Keratinocyte (primary cell): ENCODE data around the gene PRKAG1.

Source experiments
- EZH2 ChIP-seq: IDR thresholded peaks from one replicate; pipeline ENCODE4 v1.6.1; 2012; ENCODE audit warnings: inconsistent platforms, mild to moderate bottlenecking, low read length, moderate library complexity
- TF ChIP-seq, protein P1 (sequence below), 3 experiments: IDR thresholded peaks in 1 of 3; conservative IDR thresholded peaks in 1 of 3; optimal IDR thresholded peaks in 1 of 3; 2 replicates in 2 of 3; 3 replicates in 1 of 3; pipeline versions ENCODE3 to v1.5.1; 2011; ENCODE audit warnings: low read length in 3 of 3, mild to moderate bottlenecking in 3 of 3, moderate library complexity in 2 of 3, control low read depth in 1 of 3, inconsistent platforms in 1 of 3; ENCODE audit not compliant: insufficient read depth in 2 of 3; ENCODE audit errors: extremely low read depth in 1 of 3

DNA sequence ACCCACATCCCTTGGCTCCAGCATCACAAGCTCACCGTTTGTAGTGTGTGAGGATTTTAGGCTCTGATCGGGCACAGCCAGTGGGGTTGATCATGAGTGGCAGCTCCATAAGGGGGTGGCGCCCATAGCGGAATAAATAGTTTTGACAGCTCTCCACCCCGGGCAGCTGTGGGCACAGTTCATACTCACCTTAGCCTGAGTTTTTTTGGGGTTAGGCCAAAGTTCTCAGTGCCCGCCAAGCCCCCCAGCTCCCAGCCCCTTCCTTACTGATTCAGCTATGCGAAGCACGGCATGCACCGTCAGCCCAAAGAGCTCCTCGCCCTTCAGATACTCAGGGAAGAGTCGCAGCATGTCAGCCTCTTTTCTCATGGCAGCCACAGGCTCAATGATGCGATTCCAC is 6.0 kb upstream of the PRKAG1 start:
- TF ChIP-seq EZH2 = no peak
- TF ChIP-seq, protein P1, sequence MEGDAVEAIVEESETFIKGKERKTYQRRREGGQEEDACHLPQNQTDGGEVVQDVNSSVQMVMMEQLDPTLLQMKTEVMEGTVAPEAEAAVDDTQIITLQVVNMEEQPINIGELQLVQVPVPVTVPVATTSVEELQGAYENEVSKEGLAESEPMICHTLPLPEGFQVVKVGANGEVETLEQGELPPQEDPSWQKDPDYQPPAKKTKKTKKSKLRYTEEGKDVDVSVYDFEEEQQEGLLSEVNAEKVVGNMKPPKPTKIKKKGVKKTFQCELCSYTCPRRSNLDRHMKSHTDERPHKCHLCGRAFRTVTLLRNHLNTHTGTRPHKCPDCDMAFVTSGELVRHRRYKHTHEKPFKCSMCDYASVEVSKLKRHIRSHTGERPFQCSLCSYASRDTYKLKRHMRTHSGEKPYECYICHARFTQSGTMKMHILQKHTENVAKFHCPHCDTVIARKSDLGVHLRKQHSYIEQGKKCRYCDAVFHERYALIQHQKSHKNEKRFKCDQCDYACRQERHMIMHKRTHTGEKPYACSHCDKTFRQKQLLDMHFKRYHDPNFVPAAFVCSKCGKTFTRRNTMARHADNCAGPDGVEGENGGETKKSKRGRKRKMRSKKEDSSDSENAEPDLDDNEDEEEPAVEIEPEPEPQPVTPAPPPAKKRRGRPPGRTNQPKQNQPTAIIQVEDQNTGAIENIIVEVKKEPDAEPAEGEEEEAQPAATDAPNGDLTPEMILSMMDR (optimal IDR thresholded peaks at IDR 0.05 in 1 of 3, IDR thresholded peaks at IDR 0.05 in 1 of 3, conservative IDR thresholded peaks at IDR 0.05 in 1 of 3; ENCODE audit: extremely low read depth in 1 of 3, insufficient read depth in 2 of 3, low read length in 3 of 3) = no peak
